ENCODE results near the gene MED16.

DNA sequence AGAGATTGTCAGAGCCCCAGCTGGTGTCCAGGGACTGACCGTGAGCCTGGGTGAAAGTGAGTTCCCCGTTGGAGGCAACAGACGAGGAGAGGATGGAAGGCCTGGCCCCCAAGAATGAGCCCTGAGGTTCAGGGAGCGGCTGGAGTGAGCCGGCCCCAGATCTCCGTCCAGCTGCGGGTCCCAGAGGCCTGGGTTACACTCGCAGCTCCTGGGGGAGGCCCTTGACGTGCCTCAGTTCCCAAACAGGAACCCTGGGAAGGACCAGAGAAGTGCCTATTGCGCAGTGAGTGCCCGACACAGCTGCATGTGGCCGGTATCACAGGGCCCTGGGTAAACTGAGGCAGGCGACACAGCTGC is 42.0 kb downstream of the MED16 start:
- TF ChIP-seq, protein P1, sequence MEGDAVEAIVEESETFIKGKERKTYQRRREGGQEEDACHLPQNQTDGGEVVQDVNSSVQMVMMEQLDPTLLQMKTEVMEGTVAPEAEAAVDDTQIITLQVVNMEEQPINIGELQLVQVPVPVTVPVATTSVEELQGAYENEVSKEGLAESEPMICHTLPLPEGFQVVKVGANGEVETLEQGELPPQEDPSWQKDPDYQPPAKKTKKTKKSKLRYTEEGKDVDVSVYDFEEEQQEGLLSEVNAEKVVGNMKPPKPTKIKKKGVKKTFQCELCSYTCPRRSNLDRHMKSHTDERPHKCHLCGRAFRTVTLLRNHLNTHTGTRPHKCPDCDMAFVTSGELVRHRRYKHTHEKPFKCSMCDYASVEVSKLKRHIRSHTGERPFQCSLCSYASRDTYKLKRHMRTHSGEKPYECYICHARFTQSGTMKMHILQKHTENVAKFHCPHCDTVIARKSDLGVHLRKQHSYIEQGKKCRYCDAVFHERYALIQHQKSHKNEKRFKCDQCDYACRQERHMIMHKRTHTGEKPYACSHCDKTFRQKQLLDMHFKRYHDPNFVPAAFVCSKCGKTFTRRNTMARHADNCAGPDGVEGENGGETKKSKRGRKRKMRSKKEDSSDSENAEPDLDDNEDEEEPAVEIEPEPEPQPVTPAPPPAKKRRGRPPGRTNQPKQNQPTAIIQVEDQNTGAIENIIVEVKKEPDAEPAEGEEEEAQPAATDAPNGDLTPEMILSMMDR (conservative IDR thresholded peaks at IDR 0.05; ENCODE audit: low read length) = no peak
- TF ChIP-seq EZH2phosphoT487 (IDR thresholded peaks at IDR 0.05; ENCODE audit: borderline replicate concordance, low read depth, low read length) = no peak
